ENCODE results near the gene WDCP.
A peak's percentile ranks its signal among the peaks of the same experiment; 100 is the strongest.

The WDCP gene

DNA sequence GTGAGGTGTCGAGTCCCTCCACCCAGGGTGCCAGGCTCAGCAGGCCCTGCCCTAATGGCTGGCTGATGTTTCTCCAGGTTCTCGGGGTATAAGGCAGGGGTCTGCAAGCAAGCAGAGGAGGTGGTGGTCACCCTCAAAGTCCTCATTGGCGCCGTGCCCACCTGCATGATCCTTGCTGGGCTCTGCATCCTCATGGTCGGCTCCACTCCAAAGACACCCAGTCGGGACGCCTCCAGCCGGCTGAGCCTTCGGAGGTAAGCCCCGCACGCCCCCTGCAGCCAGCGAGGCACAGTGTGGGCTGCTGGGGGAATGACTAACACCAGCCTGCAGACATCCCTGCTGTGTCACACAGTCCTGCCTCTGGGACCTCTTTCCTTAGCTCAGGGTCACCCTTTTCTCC is 23.2 kb downstream of the WDCP start:
- peaks cover 13% of the 10 kb centered on the region for H3K36me3 ChIP-seq (ENCODE audit: control insufficient read depth, low read length)
- H3K4me2 ChIP-seq (ENCODE audit: low read length), result no peak overlapping the region
- H3K4me1 ChIP-seq (ENCODE audit: control insufficient read depth, low read length), result no peaks in the 10 kb centered on the region
- no peak overlapping the region for H3K27ac ChIP-seq (ENCODE audit: low read depth, low read length)
- no peaks in the 10 kb centered on the region for H3K79me2 ChIP-seq (ENCODE audit: control insufficient read depth, low read length)
- H3F3A ChIP-seq (ENCODE audit: control insufficient read depth, insufficient read depth), result no peaks in the 10 kb centered on the region
- H3K9me2 ChIP-seq (replicated peaks; ENCODE audit: control insufficient read depth, low read length), result no peaks in the 10 kb centered on the region
- no peak for TF ChIP-seq EZH2phosphoT487 (IDR thresholded peaks at IDR 0.05; ENCODE audit: borderline replicate concordance, low read length)
- TF ChIP-seq, protein P1, sequence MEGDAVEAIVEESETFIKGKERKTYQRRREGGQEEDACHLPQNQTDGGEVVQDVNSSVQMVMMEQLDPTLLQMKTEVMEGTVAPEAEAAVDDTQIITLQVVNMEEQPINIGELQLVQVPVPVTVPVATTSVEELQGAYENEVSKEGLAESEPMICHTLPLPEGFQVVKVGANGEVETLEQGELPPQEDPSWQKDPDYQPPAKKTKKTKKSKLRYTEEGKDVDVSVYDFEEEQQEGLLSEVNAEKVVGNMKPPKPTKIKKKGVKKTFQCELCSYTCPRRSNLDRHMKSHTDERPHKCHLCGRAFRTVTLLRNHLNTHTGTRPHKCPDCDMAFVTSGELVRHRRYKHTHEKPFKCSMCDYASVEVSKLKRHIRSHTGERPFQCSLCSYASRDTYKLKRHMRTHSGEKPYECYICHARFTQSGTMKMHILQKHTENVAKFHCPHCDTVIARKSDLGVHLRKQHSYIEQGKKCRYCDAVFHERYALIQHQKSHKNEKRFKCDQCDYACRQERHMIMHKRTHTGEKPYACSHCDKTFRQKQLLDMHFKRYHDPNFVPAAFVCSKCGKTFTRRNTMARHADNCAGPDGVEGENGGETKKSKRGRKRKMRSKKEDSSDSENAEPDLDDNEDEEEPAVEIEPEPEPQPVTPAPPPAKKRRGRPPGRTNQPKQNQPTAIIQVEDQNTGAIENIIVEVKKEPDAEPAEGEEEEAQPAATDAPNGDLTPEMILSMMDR (IDR thresholded peaks at IDR 0.05; ENCODE audit: low read depth, low read length, poor library complexity, severe bottlenecking), result peak; percentile 7
- no peak overlapping the region for H3K4me3 ChIP-seq (ENCODE audit: low read length)
- H3K27me3 ChIP-seq (ENCODE audit: control insufficient read depth, low read length), result no peaks in the 10 kb centered on the region
- H4K20me1 ChIP-seq (ENCODE audit: control insufficient read depth, insufficient read depth, low read depth, low read length), result no peaks in the 10 kb centered on the region
- no peaks in the 10 kb centered on the region for H3K9me3 ChIP-seq (ENCODE audit: control insufficient read depth, insufficient read depth, low read length)

DNA sequence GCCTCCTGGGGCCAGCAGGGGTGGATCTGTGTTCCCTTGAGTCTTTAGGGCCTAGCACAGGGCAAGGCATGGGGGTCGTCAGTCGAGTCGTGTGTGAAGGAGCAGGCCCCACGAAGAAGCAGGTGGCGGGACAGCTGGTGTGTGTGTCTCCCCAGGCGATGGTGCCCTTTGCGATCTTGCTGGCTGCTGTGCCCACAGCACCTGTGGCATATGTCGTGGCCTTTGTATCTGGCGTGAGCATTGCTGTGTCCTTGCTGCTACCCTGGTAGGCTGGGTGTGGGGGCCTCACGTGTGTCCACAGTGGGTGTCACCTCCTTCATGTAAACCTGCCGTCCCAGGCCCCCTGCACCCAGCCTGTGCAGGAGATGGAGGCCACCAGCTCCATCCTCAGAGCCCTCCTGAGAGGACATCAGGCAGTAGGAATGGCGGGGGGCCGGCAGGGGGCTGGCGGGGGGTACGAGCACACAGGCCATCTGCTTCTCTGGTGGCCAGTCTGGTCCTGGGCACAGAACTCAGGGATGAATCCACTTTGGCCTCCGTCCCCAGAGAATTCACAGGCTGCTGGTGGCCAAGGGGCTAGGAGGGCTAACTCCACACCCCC is 24.1 kb downstream of the WDCP start:
- Histone ChIP-seq H3F3A (ENCODE audit: control insufficient read depth, insufficient read depth) (no peaks in the 10 kb centered on the region), H3K4me2 (ENCODE audit: low read length) (no peak overlapping the region), H3K9me3 (ENCODE audit: control insufficient read depth, insufficient read depth, low read length) (no peaks in the 10 kb centered on the region), H3K9me2 (replicated peaks; ENCODE audit: control insufficient read depth, low read length) (no peaks in the 10 kb centered on the region), H3K27me3 (ENCODE audit: control insufficient read depth, low read length) (no peaks in the 10 kb centered on the region), H3K36me3 (ENCODE audit: control insufficient read depth, low read length) (peaks cover 8% of the 10 kb centered on the region; the same call in 1 of the 2 replicates), H3K27ac (ENCODE audit: low read depth, low read length) (no peak overlapping the region), H3K4me3 (ENCODE audit: low read length) (no peak overlapping the region), H4K20me1 (ENCODE audit: control insufficient read depth, insufficient read depth, low read depth, low read length) (no peaks in the 10 kb centered on the region), H3K4me1 (ENCODE audit: control insufficient read depth, low read length) (no peaks in the 10 kb centered on the region), H3K79me2 (ENCODE audit: control insufficient read depth, low read length) (no peaks in the 10 kb centered on the region)
- TF ChIP-seq EZH2phosphoT487 (IDR thresholded peaks at IDR 0.05; ENCODE audit: borderline replicate concordance, low read length), result no peak
- TF ChIP-seq, protein P1 (IDR thresholded peaks at IDR 0.05; ENCODE audit: low read depth, low read length, poor library complexity, severe bottlenecking), result no peak

DNA sequence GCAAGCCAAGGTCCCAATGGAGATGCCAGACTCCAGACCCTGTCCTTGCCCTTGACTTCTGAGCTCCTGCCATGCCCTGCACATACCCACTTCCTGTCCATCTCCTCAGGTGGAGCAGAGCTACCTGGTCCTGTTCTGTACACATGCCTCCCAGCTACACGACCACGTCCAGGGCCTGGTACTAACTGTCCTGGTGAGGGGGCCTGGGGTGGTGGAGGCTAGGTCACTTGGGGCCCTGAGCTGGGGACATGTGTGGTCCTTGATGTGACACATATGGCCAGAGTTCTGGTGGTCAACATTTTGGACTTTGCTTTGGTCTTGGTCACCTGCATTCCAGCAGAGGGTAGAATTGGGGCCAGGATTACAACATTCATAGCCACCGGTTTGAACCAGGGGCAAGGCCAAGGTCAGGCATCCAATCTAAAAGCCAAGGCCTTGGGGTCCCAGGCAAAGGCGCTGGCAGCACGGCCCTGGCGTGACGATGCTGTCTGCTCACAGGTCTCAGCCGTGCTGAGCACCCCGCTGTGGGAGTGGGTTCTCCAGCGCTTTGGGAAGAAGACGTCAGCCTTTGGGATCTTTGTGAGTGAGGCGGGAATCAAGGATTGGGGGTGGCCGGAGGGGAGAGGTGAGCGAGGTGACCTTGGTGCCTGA is 24.7 kb downstream of the WDCP start:
- Histone ChIP-seq H3K27ac (ENCODE audit: low read depth, low read length) (no peak overlapping the region), H3K4me1 (ENCODE audit: control insufficient read depth, low read length) (no peaks in the 10 kb centered on the region), H3K9me2 (replicated peaks; ENCODE audit: control insufficient read depth, low read length) (no peaks in the 10 kb centered on the region), H3K4me3 (ENCODE audit: low read length) (no peak overlapping the region), H4K20me1 (ENCODE audit: control insufficient read depth, insufficient read depth, low read depth, low read length) (no peaks in the 10 kb centered on the region), H3K27me3 (ENCODE audit: control insufficient read depth, low read length) (no peaks in the 10 kb centered on the region), H3K9me3 (ENCODE audit: control insufficient read depth, insufficient read depth, low read length) (no peaks in the 10 kb centered on the region), H3K79me2 (ENCODE audit: control insufficient read depth, low read length) (no peaks in the 10 kb centered on the region), H3F3A (ENCODE audit: control insufficient read depth, insufficient read depth) (no peaks in the 10 kb centered on the region), H3K36me3 (ENCODE audit: control insufficient read depth, low read length) (peaks cover 5% of the 10 kb centered on the region; the same call in 1 of the 2 replicates), H3K4me2 (ENCODE audit: low read length) (no peak overlapping the region)
- TF ChIP-seq EZH2phosphoT487 (IDR thresholded peaks at IDR 0.05; ENCODE audit: borderline replicate concordance, low read length), result no peak
- TF ChIP-seq, protein P1 (IDR thresholded peaks at IDR 0.05; ENCODE audit: low read depth, low read length, poor library complexity, severe bottlenecking), result no peak

All from DOHH2 (cell line).